T follicular helper cell (primary cell): ENCODE data around the gene OR1F1.
"Not testable (repeated sequence)": the region's sequence is repeated elsewhere in the genome, so short reads cannot be mapped to it uniquely, and the experiment has no call there.

Source experiments
- DNase-seq: peaks from one replicate; pipeline ENCODE4 v3.0.0-alpha.2; 2020; ENCODE audit warnings: low read depth

The OR1F1 gene

GRCh38 chr16:3173892-3174617, 13.9 kb upstream of the OR1F1 start:
- DNase-seq: no peak

- no peak for DNase-seq
These were observed 13.3 kb upstream of the OR1F1 start for GRCh38 chr16:3174618-3175148.

- no peak for DNase-seq
These were observed 12.6 kb upstream of the OR1F1 start for GRCh38 chr16:3175157-3176093.

GRCh38 chr16:3179651-3180050, 8.4 kb upstream of the OR1F1 start:
- no peak for DNase-seq

- no peak for DNase-seq
These were observed 7.5 kb upstream of the OR1F1 start for GRCh38 chr16:3180445-3180878.

- DNase-seq: not testable (repeated sequence)
These were observed 5.8 kb upstream of the OR1F1 start for GRCh38 chr16:3182293-3182607.

GRCh38 chr16:3182608-3183444, 5.2 kb upstream of the OR1F1 start:
- DNase-seq: no peak

- DNase-seq: no peak
These were observed 4.4 kb upstream of the OR1F1 start for GRCh38 chr16:3183445-3184139.

- no peak for DNase-seq
These were observed 886 bp upstream of the OR1F1 start for GRCh38 chr16:3186946-3187690.

GRCh38 chr16:3188675-3188924, 596 bp downstream of the OR1F1 start:
- no peak for DNase-seq

- no peak for DNase-seq
These were observed 1.2 kb downstream of the OR1F1 start for GRCh38 chr16:3188925-3189825.

- no peak for DNase-seq
These were observed 1.9 kb downstream of the OR1F1 start for GRCh38 chr16:3189869-3190268.

- no peak for DNase-seq
These were observed 2.9 kb downstream of the OR1F1 start for GRCh38 chr16:3190949-3191353.

GRCh38 chr16:3192476-3193019, 4.5 kb downstream of the OR1F1 start:
- DNase-seq: no peak

GRCh38 chr16:3193221-3194212, 5.5 kb downstream of the OR1F1 start:
- DNase-seq: no peak

GRCh38 chr16:3194792-3195191, 6.8 kb downstream of the OR1F1 start:
- no peak for DNase-seq

- no peak for DNase-seq
These were observed 8.0 kb downstream of the OR1F1 start for GRCh38 chr16:3195975-3196374.

- DNase-seq: not testable (repeated sequence)
These were observed 9.8 kb downstream of the OR1F1 start for GRCh38 chr16:3197694-3198333.
